Measurements from ENCODE around the gene RBPJ. TPM values are rescaled to one million over a fixed set of nuclear protein-coding genes. Genes with fewer than 3 reads are reported as not detected.

Gene RBPJ
- total RNA-seq, 2 donors from 2014 or later, result 41.7 to 98.2 TPM

DNA sequence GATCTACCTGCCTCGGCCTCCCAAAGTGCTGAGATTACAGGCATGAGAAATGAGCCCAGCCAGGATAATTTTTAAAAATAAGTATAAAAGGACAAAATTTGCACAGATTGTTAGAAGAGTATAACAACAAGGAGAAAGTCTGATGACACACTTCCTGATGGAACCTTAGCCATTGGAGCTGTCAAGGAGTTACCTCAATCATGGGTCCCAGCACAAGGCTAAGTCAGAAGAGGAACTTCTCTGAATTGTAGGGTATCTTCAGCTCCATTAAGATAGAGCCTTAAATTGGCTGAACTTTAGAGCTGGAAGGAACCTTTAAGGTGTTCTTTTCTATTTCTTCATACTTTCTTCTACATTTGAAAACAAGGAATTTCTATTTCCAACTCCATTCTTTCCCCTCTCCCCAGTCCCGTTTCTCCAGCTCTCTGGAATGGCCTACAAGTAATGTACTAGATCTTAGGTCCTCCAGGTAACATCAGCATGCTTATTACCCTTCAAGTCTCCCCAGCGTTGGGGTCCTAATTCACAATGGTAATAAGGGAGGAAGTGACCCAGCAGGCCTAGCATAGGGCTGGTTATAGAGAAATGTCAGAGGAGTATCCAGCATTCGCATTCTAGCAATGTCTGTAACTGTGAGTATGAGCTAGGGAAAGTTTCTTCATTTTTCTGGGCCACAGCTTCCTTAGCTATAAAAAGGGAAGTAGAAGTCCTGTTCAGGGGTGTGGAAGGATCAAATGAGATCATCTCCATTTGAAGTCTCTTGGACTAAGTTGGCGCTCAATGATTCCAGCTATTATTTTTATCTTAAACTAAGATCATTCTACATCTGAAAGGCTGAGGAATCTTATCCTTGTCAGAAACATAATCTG is 18.5 kb upstream of the RBPJ start:
- H3K9me3 ChIP-seq, result no peaks in the 10 kb centered on the region
- intact Hi-C loops (cut with DNase I), result no loop called here
- H3K27ac ChIP-seq, result no peak overlapping the region
- H3K4me3 ChIP-seq, result no peak overlapping the region
- H3K4me1 ChIP-seq, result no peaks in the 10 kb centered on the region
- no peak for DNase-seq
- H3K36me3 ChIP-seq, result no peaks in the 10 kb centered on the region
- no peak overlapping the region for H3K9ac ChIP-seq (ENCODE audit: low read depth in 2 of 2, low read length in 2 of 2)
- TF ChIP-seq CTCF (IDR thresholded peaks at IDR 0.05), result no peak
- H3K27me3 ChIP-seq, result no peaks in the 10 kb centered on the region

DNA sequence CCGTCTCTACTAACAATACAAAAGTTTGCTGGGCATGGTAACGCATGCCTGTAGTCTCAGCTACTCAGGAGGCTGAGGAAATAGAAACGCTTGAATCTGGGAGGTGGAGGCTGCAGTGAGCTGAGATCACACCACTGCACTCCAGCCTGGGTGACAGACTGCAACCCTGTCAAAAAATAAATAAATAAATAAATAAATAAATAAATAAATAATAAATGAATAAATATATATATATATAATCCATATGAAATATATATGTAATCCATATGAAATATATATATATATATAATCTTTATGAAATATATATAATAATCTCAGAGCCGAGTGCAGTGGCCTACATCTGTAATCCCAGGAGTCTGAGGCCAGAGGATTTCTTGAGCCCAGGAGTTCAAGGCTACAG is 17.8 kb upstream of the RBPJ start:
- H3K27me3 ChIP-seq, result no peaks in the 10 kb centered on the region
- intact Hi-C loops (cut with DNase I), result no loop called here
- H3K27ac ChIP-seq, result no peak overlapping the region
- no peak overlapping the region for H3K9ac ChIP-seq (ENCODE audit: low read depth in 2 of 2, low read length in 2 of 2)
- no peak for DNase-seq
- H3K4me1 ChIP-seq, result no peaks in the 10 kb centered on the region
- no peaks in the 10 kb centered on the region for H3K36me3 ChIP-seq
- no peaks in the 10 kb centered on the region for H3K9me3 ChIP-seq
- no peak overlapping the region for H3K4me3 ChIP-seq
- no peak for TF ChIP-seq CTCF (IDR thresholded peaks at IDR 0.05)

DNA sequence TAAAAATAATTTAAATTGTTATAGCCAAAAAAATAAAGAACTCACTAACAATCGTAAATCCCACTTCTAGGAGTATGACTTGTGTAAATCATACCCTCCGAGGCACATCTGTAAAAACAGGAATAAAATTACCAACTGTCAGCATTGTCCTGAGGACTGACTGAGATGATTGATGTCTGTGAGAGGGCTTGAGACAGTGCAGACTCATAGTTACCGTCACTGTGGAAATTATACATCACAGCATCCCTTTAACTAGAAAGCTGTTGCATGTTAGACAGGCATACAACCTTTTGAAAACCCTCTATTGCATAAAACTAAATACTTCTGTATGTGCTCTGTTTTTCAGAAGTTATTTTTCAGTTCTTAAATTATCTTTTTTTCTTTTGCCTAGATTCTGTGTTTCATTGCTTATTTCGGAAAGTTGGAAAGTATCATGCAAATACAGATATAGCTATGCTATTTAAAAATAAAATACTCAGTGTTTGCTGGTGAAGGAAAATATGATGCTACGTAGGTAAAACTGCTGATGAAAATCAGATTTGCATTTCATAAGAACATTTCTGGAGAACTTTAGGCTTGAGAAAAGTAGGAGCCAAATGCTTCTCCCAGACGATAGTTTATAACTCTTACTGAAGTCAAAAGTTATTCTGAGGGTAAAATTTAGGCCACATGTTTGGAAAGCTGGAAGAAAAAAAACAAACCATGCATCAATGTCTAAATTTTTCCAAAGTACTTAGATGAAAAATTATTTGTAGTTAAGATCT is 13.6 kb upstream of the RBPJ start:
- Histone ChIP-seq H3K27me3 (no peaks in the 10 kb centered on the region), H3K4me3 (no peak overlapping the region), H3K9ac (ENCODE audit: low read depth in 2 of 2, low read length in 2 of 2) (no peak overlapping the region), H3K27ac (no peak overlapping the region), H3K4me1 (no peaks in the 10 kb centered on the region), H3K9me3 (no peaks in the 10 kb centered on the region), H3K36me3 (no peaks in the 10 kb centered on the region)
- TF ChIP-seq CTCF (IDR thresholded peaks at IDR 0.05), result no peak
- intact Hi-C loops (cut with DNase I), result no loop called here
- no peak for DNase-seq

- no peak overlapping the region for H3K27ac ChIP-seq
- H3K9me3 ChIP-seq, result no peaks in the 10 kb centered on the region
- intact Hi-C loops (cut with DNase I), result no loop called here
- DNase-seq, result no peak
- no peaks in the 10 kb centered on the region for H3K27me3 ChIP-seq
- no peak overlapping the region for H3K9ac ChIP-seq (ENCODE audit: low read depth in 2 of 2, low read length in 2 of 2)
- no peak overlapping the region for H3K4me3 ChIP-seq
- no peak for TF ChIP-seq CTCF (IDR thresholded peaks at IDR 0.05)
- no peaks in the 10 kb centered on the region for H3K4me1 ChIP-seq
- no peaks in the 10 kb centered on the region for H3K36me3 ChIP-seq
Observed at GRCh38 chr4:26308568-26308967, 12.2 kb upstream of the RBPJ start.

DNA sequence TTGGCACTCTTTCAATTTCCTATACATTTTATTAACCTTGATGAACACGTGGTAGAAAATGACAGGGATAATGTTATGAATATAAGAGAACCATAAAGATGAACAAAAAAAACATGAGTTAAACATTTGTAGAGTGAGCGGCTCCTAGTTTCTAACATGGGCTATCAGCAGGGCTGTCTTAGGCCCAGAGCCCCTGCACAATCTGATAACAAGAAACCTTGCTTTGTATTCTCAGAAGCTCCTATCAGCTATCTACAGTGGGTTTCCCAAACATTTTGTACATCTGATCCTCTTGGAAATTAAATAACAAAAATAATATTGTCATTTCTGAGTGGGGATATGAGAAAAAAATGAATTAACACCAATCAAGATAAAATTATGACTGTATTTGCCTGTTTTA is 10.6 kb upstream of the RBPJ start:
- H3K27ac ChIP-seq, result no peak overlapping the region
- H3K9ac ChIP-seq (ENCODE audit: low read depth in 2 of 2, low read length in 2 of 2), result no peak overlapping the region
- no peaks in the 10 kb centered on the region for H3K9me3 ChIP-seq
- intact Hi-C loops (cut with DNase I), result no loop called here
- no peak for TF ChIP-seq CTCF (IDR thresholded peaks at IDR 0.05)
- H3K4me3 ChIP-seq, result no peak overlapping the region
- no peak for DNase-seq
- no peaks in the 10 kb centered on the region for H3K36me3 ChIP-seq
- no peaks in the 10 kb centered on the region for H3K4me1 ChIP-seq
- no peaks in the 10 kb centered on the region for H3K27me3 ChIP-seq
